HG02981 (cell line): ENCODE results near the gene PHOSPHO2.

Source experiments
- ATAC-seq: cut with Tn5 transposase; IDR thresholded peaks from one replicate; pipeline ENCODE4 v1.9.1; 2021; ENCODE audit warnings: mild to moderate bottlenecking, moderate library complexity; ENCODE audit not compliant: unreplicated experiment

Gene PHOSPHO2, protein sequence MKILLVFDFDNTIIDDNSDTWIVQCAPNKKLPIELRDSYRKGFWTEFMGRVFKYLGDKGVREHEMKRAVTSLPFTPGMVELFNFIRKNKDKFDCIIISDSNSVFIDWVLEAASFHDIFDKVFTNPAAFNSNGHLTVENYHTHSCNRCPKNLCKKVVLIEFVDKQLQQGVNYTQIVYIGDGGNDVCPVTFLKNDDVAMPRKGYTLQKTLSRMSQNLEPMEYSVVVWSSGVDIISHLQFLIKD

DNA sequence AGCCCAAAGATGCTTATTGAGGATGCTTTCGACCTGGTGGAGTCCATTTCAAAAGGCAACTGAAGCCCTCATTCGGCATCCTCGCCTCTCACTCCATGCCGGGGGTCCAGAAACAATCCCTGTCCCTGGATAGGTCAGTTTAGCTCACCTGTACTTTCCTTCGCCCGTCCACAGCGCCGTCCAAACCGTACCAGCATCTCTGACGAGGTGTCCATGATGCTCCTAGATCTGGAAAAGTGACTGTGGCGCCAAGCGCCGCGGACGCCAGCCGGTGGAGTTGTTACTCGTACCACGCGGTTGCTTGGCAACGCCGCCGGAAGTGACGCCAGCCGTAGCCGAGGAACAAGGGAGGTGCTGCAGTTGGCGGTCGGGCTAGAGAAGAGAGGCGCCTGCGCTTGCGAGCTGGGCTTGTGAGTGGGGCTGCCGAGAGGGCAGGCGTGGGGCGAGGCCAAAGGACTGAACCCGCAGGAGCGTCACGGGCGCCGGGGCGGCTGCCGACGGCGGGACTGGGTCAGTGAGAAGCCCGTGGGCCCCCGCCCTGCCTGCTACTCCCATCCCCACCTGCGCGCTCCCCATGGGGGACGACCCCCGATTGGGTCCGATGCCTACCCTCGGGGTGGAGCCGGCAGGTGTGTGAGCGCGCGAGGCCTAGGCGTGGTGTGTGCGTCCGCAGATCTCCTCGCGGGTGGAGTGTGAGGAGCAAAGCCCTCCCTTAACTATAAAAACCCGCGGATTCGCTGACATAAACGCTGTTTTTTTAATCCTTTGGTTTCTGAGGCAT, at the start of gene PHOSPHO2, which contains the start of gene CFAP210:
Gene PHOSPHO2 (plus strand): TSS at position 357 of the 781 bp plus-strand sequence. CDS start 6,503 bp downstream, outside the sequence.
Gene CFAP210 (minus strand): TSS at position 293 of the 781 bp plus-strand sequence. CDS start 78 bp downstream, at position 215.
- peak; percentile 97 for ATAC-seq

DNA sequence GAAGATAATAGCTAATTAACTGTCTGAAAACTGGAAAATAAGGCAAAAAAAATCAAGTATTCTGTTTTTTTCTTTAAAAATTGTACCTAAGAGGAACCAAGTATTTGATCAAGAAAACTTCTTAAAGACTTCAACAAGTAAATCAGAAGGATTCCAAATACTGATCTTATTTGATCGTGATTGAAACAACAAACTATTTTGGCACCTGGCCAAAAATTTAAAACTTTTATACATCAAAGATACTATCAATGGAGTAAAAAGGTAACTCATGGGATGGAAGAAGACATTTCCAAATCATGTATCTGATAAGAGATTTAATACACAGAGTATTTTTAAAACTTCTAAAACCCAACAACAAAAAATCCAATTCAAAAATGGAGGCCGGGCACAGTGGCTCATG, 46.8 kb upstream of the PHOSPHO2 start:
- ATAC-seq: no peak

DNA sequence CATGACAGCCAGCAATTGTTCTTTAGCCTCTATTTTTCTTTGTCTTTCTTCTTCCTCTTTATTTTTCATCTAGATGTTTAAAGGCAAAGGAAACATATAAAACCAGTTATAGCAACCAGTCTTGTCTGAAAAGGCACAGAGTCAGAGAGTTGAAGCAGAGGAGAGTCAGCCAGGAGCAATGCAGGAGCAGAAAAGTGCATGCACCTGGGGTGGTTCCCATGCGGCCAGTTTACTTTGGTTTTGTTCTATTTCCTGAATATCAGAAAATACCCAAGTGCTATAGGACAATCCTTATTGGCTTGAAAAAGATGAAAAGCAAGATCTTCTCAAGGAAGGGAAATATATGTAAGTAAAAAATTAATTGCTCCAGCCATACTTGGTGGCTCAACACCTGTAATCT, 45.0 kb upstream of the PHOSPHO2 start:
- ATAC-seq: no peak

DNA sequence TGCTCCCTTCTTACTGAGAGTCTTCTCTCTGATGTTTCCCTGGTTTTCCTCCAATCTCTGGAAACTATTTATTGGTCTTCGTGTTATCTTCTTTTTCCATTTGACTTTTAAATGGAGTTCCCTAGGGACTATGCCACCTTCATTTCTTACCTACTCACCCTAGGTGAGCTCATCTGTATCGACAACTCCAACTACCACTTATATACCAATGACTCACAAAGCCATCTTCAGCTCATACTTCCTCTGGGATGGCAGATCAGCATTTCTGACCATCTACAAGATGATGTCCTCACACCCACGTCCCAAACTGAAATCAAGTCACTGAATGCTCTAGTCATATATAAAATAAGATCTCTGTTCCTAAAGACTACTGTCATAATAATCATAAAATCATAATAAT, 40.6 kb upstream of the PHOSPHO2 start:
- ATAC-seq: no peak

DNA sequence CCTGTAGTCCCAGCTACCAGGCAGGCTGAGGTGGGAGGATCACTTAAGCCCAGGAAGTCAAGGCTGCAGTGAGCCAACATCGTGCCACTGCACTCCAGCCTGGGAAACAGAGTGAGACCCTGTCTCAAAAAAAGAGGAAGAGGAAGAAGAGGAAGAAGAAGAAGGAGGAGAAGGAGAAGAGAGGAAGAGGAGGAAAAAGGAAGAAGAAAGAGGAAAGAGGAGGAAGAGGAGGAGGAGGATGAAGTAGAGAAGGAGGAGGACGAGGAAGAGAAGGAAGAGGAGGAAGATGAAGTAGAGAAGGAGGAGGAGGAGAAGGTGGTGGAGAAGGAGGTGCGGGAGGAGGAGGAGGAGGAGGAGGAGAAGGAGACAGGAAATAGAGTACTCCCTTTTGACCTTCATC, 38.1 kb upstream of the PHOSPHO2 start:
- ATAC-seq: no peak

DNA sequence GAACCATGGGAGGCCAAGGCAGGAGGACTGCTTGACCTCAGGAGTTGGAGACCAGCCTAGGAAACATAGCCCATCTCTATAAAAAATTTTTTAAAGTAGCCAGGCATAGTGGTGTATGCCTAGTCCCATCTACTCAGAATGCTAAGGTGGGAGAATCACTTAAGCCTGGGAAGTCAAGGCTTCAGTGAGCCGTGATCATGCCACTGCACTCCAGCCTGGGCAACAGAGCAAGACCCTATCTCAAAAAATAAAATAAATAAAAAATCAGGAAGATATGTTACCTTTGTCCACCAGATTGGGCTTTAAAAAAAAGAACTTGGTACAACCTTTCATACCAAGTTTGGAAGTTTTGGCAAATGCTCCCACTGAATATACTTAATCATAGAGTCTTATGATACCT, 35.4 kb upstream of the PHOSPHO2 start:
- no peak for ATAC-seq

DNA sequence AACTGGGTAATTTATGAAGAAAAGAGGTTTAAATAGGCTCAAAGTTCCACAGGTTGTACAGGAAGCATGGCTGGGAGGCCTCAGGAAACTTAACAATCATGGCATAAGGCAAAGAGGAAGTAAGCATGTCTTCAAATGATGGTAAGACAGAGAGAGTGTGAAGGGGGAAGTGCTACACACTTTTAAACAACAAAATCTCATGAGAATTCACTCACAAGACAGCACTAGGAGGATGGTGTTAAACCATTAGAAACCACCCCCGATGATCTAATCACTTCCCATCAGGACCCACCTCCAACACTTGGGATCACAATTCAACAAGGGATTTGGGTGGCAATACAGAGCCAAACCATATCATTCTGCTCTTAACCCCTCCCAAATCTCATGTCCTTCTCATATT, 34.9 kb upstream of the PHOSPHO2 start:
- no peak for ATAC-seq

DNA sequence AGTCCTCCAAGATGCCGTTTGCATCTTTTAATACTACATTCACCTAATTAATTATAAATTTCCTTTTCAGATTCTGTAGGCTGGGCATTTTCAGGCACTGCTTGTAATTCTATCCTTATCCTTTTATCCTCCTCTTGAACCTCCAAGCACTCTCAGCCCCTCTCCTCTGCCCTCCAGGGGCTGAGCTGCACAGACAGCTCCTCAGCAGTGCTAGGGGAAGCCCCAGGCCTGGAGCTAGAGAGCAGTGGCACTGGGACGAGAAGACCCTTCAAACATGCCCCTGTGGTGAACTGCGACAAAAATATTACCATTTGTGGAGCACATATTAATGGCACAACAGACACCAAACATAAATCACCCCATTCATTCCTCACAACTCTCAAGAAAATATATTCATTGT, 33.0 kb upstream of the PHOSPHO2 start:
- no peak for ATAC-seq

DNA sequence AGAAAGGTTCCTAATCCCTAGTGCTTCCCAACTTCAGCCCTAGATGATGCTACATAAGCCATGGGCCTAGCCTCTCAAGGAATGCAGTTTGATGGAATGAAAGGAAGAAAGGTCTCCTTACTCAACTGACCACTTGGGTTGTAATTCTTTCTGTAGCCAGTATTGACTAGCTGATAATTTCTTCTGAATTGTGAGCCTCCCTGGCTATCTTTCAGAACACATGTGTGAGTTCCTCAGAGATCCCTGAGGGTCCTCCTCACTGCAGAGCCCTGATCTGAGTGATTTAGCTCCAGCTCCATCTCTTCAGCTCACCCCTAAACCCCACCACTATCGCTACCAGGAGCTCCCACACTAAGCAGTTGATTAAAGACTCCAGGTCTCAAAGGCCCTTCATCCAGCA, 31.5 kb upstream of the PHOSPHO2 start:
- no peak for ATAC-seq

DNA sequence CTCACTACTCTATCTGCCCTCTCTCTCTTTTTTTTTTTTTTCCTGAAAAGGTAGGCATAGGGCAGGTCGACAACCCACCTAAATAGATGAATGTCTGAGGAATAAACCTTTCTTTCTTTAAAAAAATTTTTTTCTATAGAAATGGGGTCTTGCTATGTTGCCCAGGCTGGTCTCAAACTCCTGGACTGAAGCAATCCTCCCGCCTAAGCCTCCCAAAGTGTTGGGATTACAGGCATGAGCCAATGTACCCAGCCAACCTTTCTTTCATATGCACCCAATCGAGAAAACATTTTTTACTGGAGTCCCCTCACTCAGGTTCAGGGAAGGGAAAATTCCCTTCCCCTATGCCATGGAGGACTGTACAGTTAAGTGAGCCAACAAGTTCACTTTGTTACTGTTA, 31.0 kb upstream of the PHOSPHO2 start:
- ATAC-seq: no peak

DNA sequence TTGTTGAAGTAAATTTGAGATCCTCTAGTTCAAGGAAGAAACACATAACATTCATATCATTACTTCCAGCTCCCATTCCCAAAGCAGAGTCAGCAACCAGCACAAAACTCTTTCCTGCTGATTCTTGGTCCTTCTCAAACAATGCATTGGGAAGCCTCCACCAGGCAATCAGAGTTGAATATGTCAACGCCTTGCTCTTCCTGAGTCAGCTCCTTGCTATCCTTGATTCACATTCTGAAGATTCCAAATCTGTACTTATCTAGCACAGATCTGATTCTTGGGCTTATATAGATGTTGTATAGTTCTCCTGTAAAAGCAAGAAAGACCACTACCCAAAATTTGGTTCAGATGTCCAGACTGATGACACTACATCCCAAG, 29.7 kb upstream of the PHOSPHO2 start:
- no peak for ATAC-seq

DNA sequence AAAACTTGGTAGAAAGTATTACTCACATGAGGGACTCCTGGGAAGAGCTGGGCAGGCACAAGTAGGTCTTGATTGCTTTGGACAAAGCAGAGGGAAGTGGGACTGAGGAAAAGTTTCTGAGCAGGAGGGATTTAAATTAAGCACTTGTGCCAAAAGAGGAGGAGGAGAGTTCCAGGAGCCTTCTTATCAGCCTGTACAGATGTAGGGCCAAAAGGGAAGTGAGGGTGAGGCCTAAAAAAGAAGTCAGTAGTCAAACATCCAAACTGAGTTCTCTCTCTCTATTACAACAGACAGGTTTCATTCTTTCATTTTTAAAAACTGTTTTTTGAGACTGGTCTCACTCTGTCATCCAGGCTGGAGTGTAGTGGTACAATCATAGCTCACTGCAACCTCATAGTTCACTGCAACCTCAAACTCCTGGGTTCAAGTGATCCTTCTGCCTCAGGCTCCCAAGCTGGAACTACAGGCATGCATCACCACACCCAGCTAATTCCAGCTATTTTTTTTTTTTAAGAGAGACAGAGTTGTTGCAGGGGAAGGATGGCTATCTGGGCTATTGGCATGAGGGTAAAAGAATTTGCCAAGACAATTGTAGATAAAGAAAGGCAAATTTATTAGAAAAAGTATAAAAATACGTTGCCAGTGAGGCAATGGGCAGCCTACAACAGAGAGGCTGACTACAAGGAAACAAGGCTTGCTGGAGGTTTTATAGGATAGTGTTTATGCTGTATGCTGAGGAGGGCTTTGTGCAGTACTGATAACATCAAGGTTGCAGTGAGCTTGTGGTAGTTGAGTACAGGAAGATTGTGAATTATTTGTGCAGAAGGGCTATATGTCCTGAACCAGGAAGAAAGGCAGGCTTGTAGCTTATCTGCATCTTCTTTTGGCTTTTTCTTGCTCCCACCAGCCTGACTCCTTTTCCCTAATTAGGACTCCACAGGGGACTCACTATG, 29.0 kb upstream of the PHOSPHO2 start:
- no peak for ATAC-seq

DNA sequence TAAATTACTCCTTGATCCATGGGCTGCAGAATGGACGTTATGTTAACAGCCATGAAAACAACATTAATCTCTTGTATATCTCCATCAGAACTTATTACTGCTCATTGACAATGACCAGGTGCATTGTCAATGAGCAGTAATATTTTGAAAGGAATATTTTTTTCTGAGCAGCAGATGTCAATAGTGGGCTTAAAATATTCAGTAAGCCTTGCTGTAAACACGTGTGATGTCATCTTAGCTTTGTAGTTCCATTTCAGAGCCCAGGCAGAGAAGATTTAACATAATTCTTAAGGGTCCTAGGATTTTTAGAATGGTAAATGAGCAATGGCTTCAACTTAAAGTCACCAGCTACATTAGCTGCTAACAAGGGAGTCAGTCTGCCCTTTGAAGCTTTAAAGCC, 26.7 kb upstream of the PHOSPHO2 start:
- ATAC-seq: no peak

DNA sequence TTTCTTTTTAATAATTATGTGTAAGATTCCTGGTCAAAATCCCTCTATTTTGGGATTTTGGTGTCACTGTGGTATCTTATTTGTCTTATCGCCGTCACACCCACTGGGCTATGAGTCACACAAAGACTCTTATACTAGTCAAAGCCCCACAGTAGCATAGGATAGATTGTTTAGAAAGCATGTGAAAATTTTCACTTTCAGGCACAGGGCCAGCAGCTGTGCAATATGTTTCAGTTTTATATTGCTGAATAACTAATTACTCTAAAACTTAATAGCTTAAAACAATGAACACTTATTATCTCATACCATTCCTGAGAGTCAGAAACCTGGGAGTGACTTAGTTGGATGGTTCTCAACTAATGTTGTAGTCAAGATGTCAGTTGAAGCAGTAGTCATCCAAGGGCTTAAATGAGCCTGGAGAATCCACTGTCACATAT, 24.0 kb upstream of the PHOSPHO2 start:
- ATAC-seq: no peak

DNA sequence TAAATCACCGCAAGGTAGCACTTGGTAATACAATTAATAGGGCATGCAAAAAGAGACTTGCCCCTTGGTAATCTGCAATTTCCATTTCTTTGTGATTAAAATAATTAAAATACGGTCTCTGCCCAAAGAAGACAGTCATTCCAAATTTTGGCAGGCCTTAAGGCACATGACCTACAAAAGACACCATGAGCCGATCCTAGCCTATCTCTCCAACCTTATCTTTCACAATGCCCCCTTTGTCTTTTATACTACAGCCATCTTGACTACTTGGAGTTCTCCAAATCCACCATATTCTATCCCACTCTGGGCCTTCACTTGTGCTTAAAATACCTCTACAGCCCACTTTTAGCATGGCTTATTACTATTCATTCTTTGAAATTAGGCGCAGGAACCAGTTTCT, 23.3 kb upstream of the PHOSPHO2 start:
- no peak for ATAC-seq

DNA sequence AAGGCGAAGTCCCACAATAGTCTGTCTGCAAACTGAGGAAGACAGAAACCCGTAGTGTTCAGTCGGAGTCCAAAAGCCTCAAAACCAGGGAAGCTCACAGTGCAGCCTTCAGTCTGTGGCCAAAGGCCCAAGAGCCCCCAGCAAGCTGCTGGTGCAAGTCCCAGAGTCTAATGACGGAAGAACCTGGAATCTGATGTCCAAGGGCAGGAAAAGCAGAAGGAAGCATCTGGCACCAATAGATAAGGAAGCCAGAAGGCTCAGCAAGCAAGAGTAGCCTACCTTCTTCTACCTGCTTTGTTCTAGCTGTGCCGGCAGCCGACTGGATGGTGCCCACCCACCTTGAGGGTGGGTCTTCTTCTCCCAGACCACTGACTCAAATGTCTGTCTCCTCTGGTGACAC, 21.9 kb upstream of the PHOSPHO2 start:
- ATAC-seq: no peak

DNA sequence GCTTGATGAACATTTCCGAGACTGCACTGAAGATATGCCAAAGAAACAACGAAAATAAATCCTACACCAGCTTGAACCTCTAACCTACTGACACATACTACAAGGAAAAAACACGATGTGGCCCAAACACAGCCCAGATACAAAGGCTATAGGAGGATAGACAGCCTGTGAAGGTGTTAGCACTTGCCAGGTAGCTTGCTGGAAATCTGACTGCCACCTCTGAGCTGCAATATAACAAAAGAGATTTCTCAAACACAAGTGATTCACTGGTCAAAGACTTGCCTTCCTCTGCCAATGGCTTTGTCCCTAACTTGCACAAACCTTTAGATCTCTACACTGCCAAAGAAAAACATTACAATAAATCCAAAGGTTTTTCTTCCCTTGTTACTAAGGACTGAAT, 21.2 kb upstream of the PHOSPHO2 start:
- no peak for ATAC-seq

DNA sequence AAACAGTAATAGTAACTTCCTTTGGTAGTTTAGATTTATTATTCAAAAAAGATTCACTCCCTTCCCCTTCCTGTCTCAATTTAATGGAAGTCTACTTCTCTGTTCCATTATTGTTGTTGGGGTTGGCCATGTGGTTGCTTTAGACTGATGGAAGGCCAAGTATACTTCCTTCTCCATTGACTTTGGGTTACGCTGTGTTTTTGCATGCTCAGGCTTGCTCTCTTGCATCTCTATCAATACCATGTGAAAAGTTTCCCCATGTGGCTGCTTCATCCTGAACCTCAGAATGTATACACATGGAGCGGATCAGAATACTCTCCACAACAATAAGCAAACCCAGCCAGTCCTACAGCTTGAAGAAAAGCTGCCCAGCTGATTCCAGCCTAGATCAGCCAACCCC, 20.3 kb upstream of the PHOSPHO2 start:
- no peak for ATAC-seq

DNA sequence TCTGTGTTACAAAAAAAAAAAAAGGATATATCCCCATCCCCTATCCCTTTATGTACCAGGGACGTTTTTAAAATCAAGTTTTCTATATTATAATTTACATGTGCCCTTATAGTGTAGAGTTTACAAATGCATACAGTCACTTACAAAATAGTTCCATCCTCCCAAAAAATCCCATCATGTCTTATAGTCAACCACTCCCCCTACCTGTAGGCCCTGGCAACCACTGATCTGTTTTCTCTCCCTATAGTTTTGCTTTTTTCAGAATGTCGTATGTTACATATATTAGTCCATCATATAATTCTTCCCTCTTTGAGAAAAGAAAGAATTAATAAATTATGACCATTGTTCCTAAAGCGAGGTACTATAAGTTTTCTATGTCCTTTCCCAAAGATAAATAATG, 17.9 kb upstream of the PHOSPHO2 start:
- ATAC-seq: no peak

DNA sequence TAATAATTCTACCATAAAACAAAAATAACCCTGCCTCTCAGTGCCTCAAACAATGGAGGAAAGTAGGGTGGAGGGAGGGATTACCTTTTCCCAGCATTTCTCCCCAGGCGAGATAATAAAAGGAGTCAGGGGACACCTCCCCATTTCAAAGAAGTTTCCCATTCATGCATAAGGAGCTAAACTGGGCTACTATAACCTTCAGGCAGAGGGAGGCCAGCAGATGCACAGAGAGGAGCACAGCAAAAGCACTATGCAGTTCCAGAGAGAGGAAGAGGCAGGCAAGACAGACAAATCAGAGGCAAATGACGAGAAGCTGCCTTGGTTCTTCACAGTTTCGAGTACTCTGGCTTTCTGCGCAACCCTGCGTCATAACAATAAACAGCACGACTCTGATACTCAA, 17.4 kb upstream of the PHOSPHO2 start:
- ATAC-seq: no peak

DNA sequence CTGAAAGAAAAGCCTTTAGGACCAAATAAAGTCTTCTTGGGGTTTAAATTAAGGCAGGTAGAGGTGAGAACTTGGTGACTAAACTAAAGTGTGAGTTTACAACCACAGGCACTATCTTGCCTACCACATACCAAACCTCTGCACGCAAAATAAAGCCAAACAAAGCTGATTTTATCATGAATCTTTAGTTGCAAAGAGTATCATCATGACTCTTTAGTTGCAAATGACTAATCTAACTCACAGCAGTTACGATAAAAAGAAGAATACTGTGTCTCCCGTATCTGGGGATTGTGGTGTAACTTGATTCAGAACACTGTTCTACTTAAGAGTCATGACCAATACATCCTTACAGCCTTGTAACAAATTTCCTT, 11.2 kb upstream of the PHOSPHO2 start:
- ATAC-seq: no peak
